Prostate gland (tissue), 2 donors: ENCODE measurements around the gene FLOT1. TPM values are rescaled to one million over a fixed set of nuclear protein-coding genes. Genes with fewer than 3 reads are reported as not detected.

ENCODE experiments used
- DNase-seq: peaks from one replicate; pipeline ENCODE4 v3.0.0-alpha.2; 2019; ENCODE audit warnings: low spot score
- H3K27ac ChIP-seq, 2 donors: fragments of 200-600 bp; sonication (generic); 2 replicates each; pipeline ENCODE4 v1.5.1; 2017 to 2019
- H3K27me3 ChIP-seq: fragments of 200-600 bp; sonication (generic); replicated peaks from 2 replicates; pipeline ENCODE4 v1.5.1; 2019; ENCODE audit not compliant: insufficient read depth
- H3K36me3 ChIP-seq, 2 donors: fragments of 200-600 bp; sonication (generic); 1 replicate in 1 of 2; 2 replicates in 1 of 2; pipeline versions ENCODE4 v1.5.1 to v1.8.1; 2017 to 2019
- H3K4me1 ChIP-seq: fragments of 200-600 bp; sonication (generic); replicated peaks from 2 replicates; pipeline ENCODE4 v1.5.1; 2019
- H3K4me3 ChIP-seq, 2 donors: fragments of 200-600 bp; sonication (generic); 2 replicates each; pipeline ENCODE4 v1.5.1; 2017 to 2019
- H3K9me3 ChIP-seq: fragments of 200-600 bp; sonication (generic); 2 replicates; pipeline ENCODE4 v1.5.1; 2017
- CTCF ChIP-seq, 4 experiments: fragments of 200-600 bp in 2 of 4; fragments of 450-650 bp in 2 of 4; sonication (generic) in 2 of 4; IDR thresholded peaks; 1 replicate in 3 of 4; 2 replicates in 1 of 4; pipeline ENCODE4 v1.5.1; 2016 to 2019; ENCODE audit warnings: antibody characterized with exemption in 4 of 4, mild to moderate bottlenecking in 2 of 4, moderate library complexity in 2 of 4
- POLR2A ChIP-seq: fragments of 450-650 bp; IDR thresholded peaks from one replicate; pipeline ENCODE4 v1.6.1; 2016; ENCODE audit warnings: antibody characterized with exemption, mild to moderate bottlenecking
- POLR2AphosphoS5 ChIP-seq: sonication (generic); formaldehyde crosslinking; IDR thresholded peaks from one replicate; pipeline ENCODE4 v1.6.1; 2017; ENCODE audit warnings: antibody characterized with exemption
- whole genome bisulfite sequencing: methylation state at CpG from one replicate; pipeline ENCODE4 v1.1.5; 2018; 5-methylcytosine and 5-hydroxymethylcytosine counted together
- intact Hi-C: fragments of 100-400 bp; cut with DNase I; formaldehyde crosslinking; loops from one replicate; pipeline ENCODE4 v1.14.2; 2022
- total RNA-seq, 2 donors: library from RNA; depleted of rRNA; stranded (reverse); fragments of >200 nt; gene quantifications; one replicate each; pipeline ENCODE4 v1.1.0, GENCODE V29; 2016

FLOT1 gene
- total RNA-seq, 2 donors from 2014 or later = 117 to 133 TPM

- H3K4me1 ChIP-seq = no peaks in the 10 kb centered on the region
These were observed 33.2 kb downstream of the FLOT1 start for GRCh38 chr6:30709101-30709868.

GRCh38 chr6:30707281-30707850 lies 35.1 kb downstream of the FLOT1 start:
- Histone ChIP-seq H3K27ac (no peak overlapping the region), H3K9me3 (no peaks in the 10 kb centered on the region), H3K36me3 (no peaks in the 10 kb centered on the region), H3K4me1 (no peaks in the 10 kb centered on the region), H3K27me3 (no peaks in the 10 kb centered on the region), H3K4me3 (no peak overlapping the region)
- intact Hi-C loops = no loop called here
- 54% methylated on average over 6 of the region's 6 CpGs for WGBS
- TF ChIP-seq POLR2AphosphoS5 = no peak
- TF ChIP-seq CTCF (IDR thresholded peaks at IDR 0.05) = no peak
- no peak for TF ChIP-seq POLR2A
- DNase-seq = no peak

More at GRCh38 chr6:30709101-30709868, 33.2 kb downstream of the FLOT1 start:
- Histone ChIP-seq H3K27me3 (no peaks in the 10 kb centered on the region), H3K27ac (no peak overlapping the region), H3K9me3 (no peaks in the 10 kb centered on the region), H3K36me3 (peaks cover 0 to 4% of the 10 kb centered on the region in 2 donors), H3K4me3 (no peak overlapping the region)
- no peak for DNase-seq
- WGBS = 97% methylated on average over 2 of the region's 2 CpGs
- TF ChIP-seq POLR2AphosphoS5 (no peak), CTCF (IDR thresholded peaks at IDR 0.05) (no peak), POLR2A (no peak)
- intact Hi-C loops = no loop called here

- Histone ChIP-seq H3K4me3 (no peak overlapping the region), H3K9me3 (no peaks in the 10 kb centered on the region), H3K27ac (no peak overlapping the region), H3K27me3 (no peaks in the 10 kb centered on the region), H3K36me3 (no peaks in the 10 kb centered on the region), H3K4me1 (no peaks in the 10 kb centered on the region)
- WGBS = 95% methylated on average over 4 of the region's 4 CpGs
- TF ChIP-seq POLR2AphosphoS5 = no peak
- no peak for TF ChIP-seq CTCF (IDR thresholded peaks at IDR 0.05)
- TF ChIP-seq POLR2A = no peak
- DNase-seq = no peak
- intact Hi-C loops = no loop called here
These were observed 36.9 kb downstream of the FLOT1 start for GRCh38 chr6:30705620-30706019.

GRCh38 chr6:30703821-30704220 lies 38.7 kb downstream of the FLOT1 start:
- 100% methylated on average over 4 of the region's 4 CpGs for WGBS
- no peak for DNase-seq
- H3K4me1 ChIP-seq = no peaks in the 10 kb centered on the region
- no peaks in the 10 kb centered on the region for H3K36me3 ChIP-seq
- intact Hi-C loops = no loop called here
- no peak overlapping the region for H3K4me3 ChIP-seq
- H3K27me3 ChIP-seq = no peaks in the 10 kb centered on the region
- TF ChIP-seq CTCF (IDR thresholded peaks at IDR 0.05) (no peak), POLR2AphosphoS5 (no peak), POLR2A (no peak)
- H3K9me3 ChIP-seq = no peaks in the 10 kb centered on the region
- H3K27ac ChIP-seq = no peak overlapping the region

GRCh38 chr6:30703011-30703410 lies 39.5 kb downstream of the FLOT1 start:
- Histone ChIP-seq H3K9me3 (no peaks in the 10 kb centered on the region), H3K4me3 (no peak overlapping the region), H3K27ac (no peak overlapping the region), H3K36me3 (no peaks in the 10 kb centered on the region), H3K4me1 (no peaks in the 10 kb centered on the region), H3K27me3 (no peaks in the 10 kb centered on the region)
- TF ChIP-seq POLR2A (no peak), POLR2AphosphoS5 (no peak), CTCF (IDR thresholded peaks at IDR 0.05) (no peak)
- intact Hi-C loops = no loop called here
- WGBS = 93% methylated on average over 10 of the region's 10 CpGs
- no peak for DNase-seq
